Activated CD8-positive, alpha-beta memory T cell treated with anti-CD3 and anti-CD28 coated beads, Interleukin-2, amount 10 ng/mL, durations not matched to agents 7 days and 5 days (primary cell): ENCODE measurements around the gene TRABD. TPM values are rescaled to one million over a fixed set of nuclear protein-coding genes. Genes with fewer than 3 reads are reported as not detected.

Experiments
- ATAC-seq: fragments of 150-1000 bp; cut with Tn5 transposase; one replicate; pipeline ENCODE4 v1.10.0; 2021; ENCODE audit warnings: moderate library complexity
- CTCF ChIA-PET: fragments of 350-600 bp; sonication (Branson Sonifier 250); formaldehyde crosslinking; loops from one replicate; lab custom pipeline; 2021; ENCODE audit warnings: antibody characterized with exemption; lab: Charles Lee
- DNase-seq: peaks from one replicate; pipeline ENCODE4 v3.0.0-alpha.2; 2020
- H3K27ac Mint-ChIP-seq: one replicate; pipeline ENCODE4 v1.8.0; 2021; ENCODE audit warnings: mild to moderate bottlenecking, mixed read lengths
- H3K27me3 Mint-ChIP-seq: one replicate; pipeline ENCODE4 v1.8.0; 2021; ENCODE audit warnings: mixed read lengths
- H3K36me3 Mint-ChIP-seq: one replicate; pipeline ENCODE4 v1.8.0; 2021; ENCODE audit warnings: mild to moderate bottlenecking, mixed read lengths
- H3K4me1 Mint-ChIP-seq: one replicate; pipeline ENCODE4 v1.8.0; 2021; ENCODE audit warnings: mixed read lengths
- H3K4me3 Mint-ChIP-seq: one replicate; pipeline ENCODE4 v1.8.0; 2021; ENCODE audit warnings: mild to moderate bottlenecking, moderate library complexity, mixed read lengths
- H3K9me3 Mint-ChIP-seq: one replicate; pipeline ENCODE4 v1.8.0; 2022; ENCODE audit warnings: low read depth, mixed read lengths
- total RNA-seq, 2 experiments: library from RNA; stranded (reverse); gene quantifications; one replicate each; pipeline ENCODE4 v1.2.3, GENCODE V29; 2021

TRABD gene
- total RNA-seq, 2 experiments from 2014 or later, result 141 to 177 TPM

DNA sequence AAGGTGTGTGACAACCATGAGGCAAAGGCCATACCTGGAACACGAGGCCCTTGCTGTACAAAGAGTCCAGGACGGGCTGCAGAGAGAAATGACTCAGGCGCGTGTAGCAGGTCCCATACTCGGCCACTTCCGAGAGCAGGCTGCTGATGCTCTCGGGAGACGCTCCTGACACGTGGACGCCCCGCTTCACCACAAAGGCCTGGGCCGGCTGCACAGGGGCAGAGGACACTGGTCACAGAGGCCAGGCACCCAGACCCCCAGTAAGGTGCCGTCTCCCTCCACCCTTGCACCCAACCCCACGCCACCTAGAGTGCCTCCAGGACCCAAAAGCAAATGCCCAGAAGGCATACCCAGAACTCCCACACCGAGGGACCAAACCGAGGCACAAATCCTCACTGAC is 43.7 kb downstream of the TRABD start:
- DNase-seq (no peak), ATAC-seq (no peak)
- Mint-ChIP-seq H3K4me1 (no peaks in the 10 kb centered on the region), H3K4me3 (no peak overlapping the region), H3K27ac (no peak overlapping the region), H3K27me3 (no peaks in the 10 kb centered on the region), H3K36me3 (peaks cover 9% of the 10 kb centered on the region), H3K9me3 (no peaks in the 10 kb centered on the region)
- CTCF ChIA-PET, result no interaction called here

DNA sequence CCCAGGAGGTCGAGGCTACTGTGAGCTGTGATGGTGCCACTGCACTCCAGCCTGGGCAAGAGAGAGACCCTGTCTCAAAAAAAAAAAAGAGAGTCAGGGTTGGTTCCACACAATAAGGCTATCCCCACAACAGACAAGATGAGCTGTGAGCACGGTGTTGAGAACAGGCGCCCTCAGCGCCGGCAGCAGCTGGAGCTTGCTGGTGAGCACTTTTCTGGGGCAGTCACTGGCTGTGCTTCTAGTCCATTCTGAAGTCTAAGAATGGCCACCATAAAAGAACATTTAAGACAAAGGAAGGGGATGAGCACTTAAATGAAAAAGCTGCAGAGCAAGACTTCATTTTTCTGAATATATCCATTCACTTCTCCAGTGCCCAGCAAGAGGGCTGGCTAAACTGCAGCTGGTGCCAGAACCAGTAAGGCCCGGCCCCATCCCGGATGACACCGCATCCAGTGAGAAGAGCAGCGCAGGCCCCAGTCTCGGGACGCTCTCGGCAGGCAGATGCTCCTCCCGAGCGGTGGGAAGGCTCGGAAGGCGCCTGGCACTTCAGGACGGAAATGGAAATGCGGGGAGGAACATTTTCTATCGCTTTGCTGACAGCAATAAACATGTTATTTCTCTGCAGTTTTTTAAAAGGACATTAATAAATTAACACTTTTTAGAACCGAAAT is 46.9 kb downstream of the TRABD start:
- Mint-ChIP-seq H3K27ac (no peak overlapping the region), H3K27me3 (no peaks in the 10 kb centered on the region), H3K36me3 (peaks cover 17% of the 10 kb centered on the region), H3K4me3 (no peak overlapping the region), H3K9me3 (peaks cover 3% of the 10 kb centered on the region), H3K4me1 (peaks cover 9% of the 10 kb centered on the region)
- DNase-seq (no peak), ATAC-seq (no peak)
- CTCF ChIA-PET, result interaction anchor here (0.8 to 2.6 kb wide), 2 partner anchors 9 to 20 kb away, joined by 3 to 11 read pairs; no protein-coding TSS in a partner anchor

DNA sequence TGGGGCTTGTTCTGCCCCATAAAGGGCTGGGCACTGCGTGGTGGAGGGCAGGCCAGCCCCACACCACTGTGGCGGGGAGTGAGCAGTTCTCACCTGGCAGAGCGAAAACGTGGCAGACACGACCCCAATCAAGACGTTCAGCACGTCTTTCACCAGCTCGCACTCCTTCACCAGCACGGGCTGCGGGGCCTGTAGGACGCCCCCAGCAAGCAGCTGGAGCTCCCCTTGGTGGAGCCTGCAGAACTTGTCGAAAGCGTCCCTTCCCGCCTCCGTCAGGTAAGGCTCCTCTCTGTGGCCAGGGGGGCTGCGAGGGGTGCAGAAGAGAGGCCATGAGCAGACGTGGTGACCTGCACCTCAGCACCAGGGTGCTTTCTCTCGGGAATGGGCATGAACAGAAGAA is 47.5 kb downstream of the TRABD start:
- no peak for ATAC-seq
- peak overlapping the region; percentile 24 for H3K27ac Mint-ChIP-seq
- CTCF ChIA-PET, result interaction anchor here (0.8 to 2.6 kb wide), 2 partner anchors 8 to 20 kb away, joined by 3 to 11 read pairs; no protein-coding TSS in a partner anchor
- no peak overlapping the region for H3K4me3 Mint-ChIP-seq
- H3K4me1 Mint-ChIP-seq, result peaks cover 9% of the 10 kb centered on the region
- no peak for DNase-seq
- peaks cover 20% of the 10 kb centered on the region for H3K36me3 Mint-ChIP-seq
- H3K27me3 Mint-ChIP-seq, result no peaks in the 10 kb centered on the region
- H3K9me3 Mint-ChIP-seq, result peaks cover 3% of the 10 kb centered on the region

DNA sequence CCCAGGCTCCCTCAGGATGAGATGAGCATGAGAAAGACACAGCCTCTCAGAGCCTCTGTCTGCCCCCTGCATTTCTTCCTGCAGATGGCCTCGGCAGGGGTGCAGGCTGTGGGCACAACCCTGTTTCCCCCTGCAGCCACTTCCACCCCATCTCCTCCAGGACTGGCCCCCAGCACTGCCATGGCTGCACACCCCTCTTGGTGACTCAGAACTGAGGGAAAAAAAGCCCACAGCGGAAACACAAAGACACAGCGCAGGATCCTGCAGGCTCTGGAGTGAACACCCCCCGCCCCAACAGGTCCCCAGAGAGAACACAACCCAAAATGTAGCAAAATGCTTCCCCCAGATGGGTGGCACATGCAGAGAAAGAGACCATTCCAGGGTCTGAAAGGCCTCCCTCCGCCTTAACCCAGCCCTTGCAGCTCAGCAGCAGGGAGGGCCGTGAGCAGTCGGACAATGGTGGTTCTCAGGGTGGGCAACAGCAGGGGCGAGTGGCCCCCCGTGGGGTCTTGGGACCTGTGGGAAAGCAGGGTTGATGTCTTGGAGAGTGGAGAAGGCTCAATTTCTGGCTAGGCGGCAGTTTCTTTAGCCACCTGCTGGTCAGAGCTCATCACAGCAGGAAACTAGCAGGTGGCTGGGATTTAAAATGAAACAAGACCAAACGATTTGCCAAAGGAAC is 51.2 kb downstream of the TRABD start:
- peaks cover 21% of the 10 kb centered on the region for H3K4me1 Mint-ChIP-seq
- H3K27me3 Mint-ChIP-seq, result no peaks in the 10 kb centered on the region
- CTCF ChIA-PET, result interaction anchor here (0.6 to 3.5 kb wide), 7 partner anchors 14 to 148 kb away, joined by 3 to 13 read pairs (median 4); partner anchors contain the start of gene HDAC10
- H3K9me3 Mint-ChIP-seq, result peaks cover 3% of the 10 kb centered on the region
- no peak overlapping the region for H3K27ac Mint-ChIP-seq
- no peak overlapping the region for H3K4me3 Mint-ChIP-seq
- no peak for ATAC-seq
- DNase-seq, result no peak
- H3K36me3 Mint-ChIP-seq, result peaks cover 24% of the 10 kb centered on the region

DNA sequence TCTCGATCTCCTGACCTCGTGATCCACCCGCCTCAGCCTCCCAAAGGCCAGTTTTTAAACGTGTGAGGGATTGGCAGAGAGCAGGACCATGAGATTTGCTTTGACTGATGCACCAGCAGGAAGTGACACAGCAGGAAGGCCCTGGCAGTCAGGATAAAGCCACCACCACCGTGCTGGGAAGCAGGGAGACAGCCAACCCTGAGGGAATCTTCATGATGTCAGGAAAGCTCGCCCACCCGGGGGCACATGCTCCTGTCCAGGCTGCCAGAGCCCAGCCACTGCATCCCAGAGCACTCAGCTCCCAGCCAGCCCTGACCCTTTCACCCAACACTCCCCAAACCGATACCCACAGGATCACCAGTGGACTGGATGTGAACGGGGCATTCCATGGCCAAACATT is 53.0 kb downstream of the TRABD start:
- H3K27me3 Mint-ChIP-seq, result no peaks in the 10 kb centered on the region
- peaks cover 22% of the 10 kb centered on the region for H3K36me3 Mint-ChIP-seq
- DNase-seq (no peak), ATAC-seq (no peak)
- H3K4me1 Mint-ChIP-seq, result peaks cover 35% of the 10 kb centered on the region
- peaks cover 3% of the 10 kb centered on the region for H3K9me3 Mint-ChIP-seq
- CTCF ChIA-PET, result interaction anchor here (1.5 to 3.5 kb wide), 3 partner anchors 13 to 90 kb away, joined by 3 to 13 read pairs (median 5); partner anchors contain the start of gene HDAC10
- H3K27ac Mint-ChIP-seq, result no peak overlapping the region
- no peak overlapping the region for H3K4me3 Mint-ChIP-seq

DNA sequence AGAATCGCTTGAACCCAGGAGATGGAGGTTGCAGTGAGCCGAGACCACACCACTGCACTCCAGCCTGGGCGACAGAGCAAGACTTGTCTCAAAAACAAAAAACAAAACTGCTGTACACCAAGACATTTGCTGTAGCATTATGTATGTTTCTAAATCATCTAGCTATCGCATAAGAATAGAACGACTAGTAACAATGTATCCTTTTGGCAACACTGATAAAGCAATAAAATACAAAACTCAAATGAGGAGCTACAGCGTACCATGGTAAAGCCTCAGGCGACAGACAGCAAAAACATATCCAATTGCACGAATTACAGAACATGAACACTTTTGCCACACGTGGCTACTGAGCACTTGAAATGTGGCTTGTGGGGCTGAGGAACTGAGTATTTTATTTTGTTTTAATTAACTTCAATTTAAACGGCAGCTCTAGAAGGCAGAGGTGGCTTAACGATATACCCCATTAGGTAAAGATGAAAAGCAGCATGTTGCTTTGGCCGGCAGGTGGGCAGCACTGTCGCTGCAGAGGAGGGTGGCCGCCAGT is 56.8 kb downstream of the TRABD start:
- no peaks in the 10 kb centered on the region for H3K27me3 Mint-ChIP-seq
- DNase-seq, result no peak
- H3K9me3 Mint-ChIP-seq, result no peaks in the 10 kb centered on the region
- peak overlapping the region; percentile 90 for H3K4me3 Mint-ChIP-seq
- peak overlapping the region; percentile 99 for H3K27ac Mint-ChIP-seq
- peaks cover 14% of the 10 kb centered on the region for H3K36me3 Mint-ChIP-seq
- no peak for ATAC-seq
- H3K4me1 Mint-ChIP-seq, result peaks cover 41% of the 10 kb centered on the region
- CTCF ChIA-PET, result interaction anchor here (0.7 to 3.8 kb wide), 13 partner anchors 9 to 449 kb away, joined by 3 to 22 read pairs (median 4); partner anchors contain the start of gene HDAC10

DNA sequence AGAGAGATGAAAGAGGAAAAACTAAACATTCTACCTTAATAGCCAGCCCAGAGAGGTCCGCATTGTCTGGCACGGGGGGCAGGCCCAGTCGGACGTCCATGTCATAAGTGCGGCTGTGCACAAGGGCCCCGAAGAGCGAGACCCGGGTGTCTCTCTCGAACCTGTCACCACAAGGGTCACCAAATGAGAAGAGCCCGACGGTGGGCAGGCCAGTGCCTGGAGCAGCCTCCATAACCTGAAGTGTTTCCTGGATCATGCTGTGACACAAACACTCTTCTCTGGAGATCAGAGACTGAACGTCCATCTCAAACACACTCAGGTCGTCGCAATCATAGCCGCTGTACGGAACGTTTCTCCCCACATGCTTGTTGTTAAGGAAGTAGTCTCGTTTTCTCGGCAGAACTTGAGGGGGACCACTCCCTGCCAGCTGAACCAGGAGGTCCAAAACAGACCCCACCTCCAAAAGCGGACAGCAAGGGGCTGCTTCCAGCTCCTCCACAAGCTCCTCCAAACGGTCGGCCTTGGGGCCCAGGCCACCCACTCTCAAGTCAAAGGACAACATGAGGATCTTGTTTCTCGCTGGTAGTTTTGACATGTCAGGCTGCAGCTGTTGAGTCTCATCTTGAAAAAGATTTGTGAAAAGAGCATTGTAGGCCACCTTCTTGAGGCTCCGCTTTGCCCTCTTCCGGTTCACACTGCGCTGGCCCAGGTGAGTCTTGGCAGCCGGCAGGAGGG is 58.1 kb downstream of the TRABD start:
- H3K27me3 Mint-ChIP-seq, result no peaks in the 10 kb centered on the region
- ATAC-seq (no peak), DNase-seq (no peak)
- peaks cover 47% of the 10 kb centered on the region for H3K4me1 Mint-ChIP-seq
- peak overlapping the region; percentile 90 for H3K4me3 Mint-ChIP-seq
- H3K27ac Mint-ChIP-seq, result peak overlapping the region; percentile 99
- CTCF ChIA-PET, result interaction anchor here (0.5 to 3.8 kb wide), 17 partner anchors 9 to 329 kb away, joined by 3 to 22 read pairs (median 3); partner anchors contain the start of genes DENND6B and SCO2
- no peaks in the 10 kb centered on the region for H3K9me3 Mint-ChIP-seq
- peaks cover 14% of the 10 kb centered on the region for H3K36me3 Mint-ChIP-seq

DNA sequence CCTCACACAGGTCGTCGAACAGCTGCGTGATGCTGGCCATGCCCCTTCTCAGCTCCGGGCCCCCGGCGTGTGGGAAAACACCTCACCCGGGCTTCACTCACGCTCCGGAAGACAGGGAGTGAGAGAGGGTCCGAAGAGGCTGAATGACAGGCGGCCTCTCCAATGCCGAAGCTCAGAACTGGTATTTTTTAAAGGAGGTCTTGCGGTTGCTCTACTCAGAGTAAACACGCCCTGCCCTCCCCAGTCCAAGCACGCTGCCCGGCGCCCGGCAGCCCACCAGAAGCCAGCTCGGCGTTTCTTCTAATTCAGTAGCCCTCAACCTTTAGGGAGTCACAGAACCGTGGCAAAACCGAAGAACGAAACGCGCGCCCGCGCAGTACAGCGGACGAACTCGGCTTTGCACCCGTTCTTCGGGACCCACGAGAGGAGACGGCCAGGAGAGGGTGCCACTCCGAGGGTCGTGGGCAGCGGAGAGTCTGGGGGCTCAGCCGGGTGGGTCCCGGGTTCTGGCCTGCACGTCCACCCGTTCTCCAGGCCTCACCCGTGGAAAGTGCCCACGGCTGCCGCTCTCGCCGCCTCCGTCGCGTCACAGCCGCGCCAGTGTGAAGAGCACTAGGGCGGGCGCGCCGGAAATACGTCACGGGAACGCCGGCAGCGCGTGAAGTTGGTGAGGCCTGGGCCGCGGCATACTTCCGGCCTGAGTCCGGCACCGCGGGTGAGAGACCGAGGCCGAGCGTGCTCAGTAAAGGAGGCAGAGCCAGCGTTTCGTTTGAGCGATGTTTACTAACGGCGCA is 58.9 kb downstream of the TRABD start, which contains the start of gene TUBGCP6:
Gene TUBGCP6 (minus strand): TSS at position 604 of the 794 bp plus-strand sequence. CDS start 564 bp downstream, at position 40.
- ATAC-seq (peak; percentile 84), DNase-seq (peak; percentile 95)
- Mint-ChIP-seq H3K4me1 (peaks cover 46% of the 10 kb centered on the region), H3K4me3 (peak within 1 kb of the TSS; percentile 90), H3K9me3 (no peaks in the 10 kb centered on the region), H3K27me3 (no peaks in the 10 kb centered on the region), H3K27ac (peak within 1 kb of the TSS; percentile 99), H3K36me3 (peaks cover 14% of the 10 kb centered on the region)
- CTCF ChIA-PET, result interaction anchor here (0.8 to 3.8 kb wide), 16 partner anchors 8 to 330 kb away, joined by 3 to 22 read pairs (median 3); partner anchors contain the start of genes DENND6B and SCO2

DNA sequence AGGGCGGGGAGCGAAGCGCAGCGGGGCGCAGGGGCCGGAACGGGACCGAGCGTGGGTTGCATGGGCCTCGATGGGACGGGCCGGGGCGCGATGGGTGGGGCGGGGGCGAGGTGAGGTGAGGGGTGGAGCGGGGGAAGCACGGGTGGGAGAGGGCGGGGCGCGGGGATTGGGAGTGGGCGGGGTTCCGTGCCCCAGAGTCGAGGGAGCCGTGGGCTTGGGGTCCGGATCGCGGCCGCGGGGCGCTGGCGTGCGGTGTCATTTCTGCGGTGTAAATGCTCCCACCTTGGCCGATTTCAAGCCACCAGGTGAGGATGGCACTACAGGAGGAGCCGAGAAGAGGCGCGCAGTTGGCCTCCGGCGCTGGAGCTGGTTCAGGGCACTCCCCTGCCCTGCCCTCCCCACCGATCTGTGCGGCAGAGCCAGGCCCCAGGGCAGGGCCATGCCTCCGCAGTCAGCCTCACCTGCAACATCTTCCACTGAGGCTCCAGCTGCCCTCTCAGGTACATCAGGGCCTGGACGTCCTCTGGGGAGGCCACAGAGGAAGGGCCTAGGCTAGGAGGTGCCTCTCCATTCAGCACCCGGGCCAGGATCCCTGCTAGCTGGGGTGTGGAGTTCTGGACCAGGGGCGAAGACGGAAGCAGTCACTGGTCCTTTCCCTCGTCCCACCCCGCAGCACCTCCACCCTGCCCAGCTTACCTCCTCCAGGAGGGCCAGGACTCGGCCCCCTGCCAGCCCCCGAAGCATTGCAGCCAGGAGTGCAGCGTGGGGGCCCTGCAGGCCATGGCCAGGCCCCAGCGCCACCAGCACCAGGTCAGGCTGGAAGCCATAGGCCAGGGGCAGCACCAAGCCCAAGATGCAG is 59.7 kb downstream of the TRABD start:
- peaks cover 53% of the 10 kb centered on the region for H3K4me1 Mint-ChIP-seq
- CTCF ChIA-PET, result interaction anchor here (1.6 to 3.8 kb wide), 2 partner anchors 96 to 121 kb away, joined by 3 to 22 read pairs; no protein-coding TSS in a partner anchor
- H3K36me3 Mint-ChIP-seq, result peaks cover 10% of the 10 kb centered on the region
- H3K9me3 Mint-ChIP-seq, result no peaks in the 10 kb centered on the region
- no peaks in the 10 kb centered on the region for H3K27me3 Mint-ChIP-seq
- H3K4me3 Mint-ChIP-seq, result peak overlapping the region; percentile 90
- peak; percentile 4 for ATAC-seq
- H3K27ac Mint-ChIP-seq, result peak overlapping the region; percentile 99
- no peak for DNase-seq

DNA sequence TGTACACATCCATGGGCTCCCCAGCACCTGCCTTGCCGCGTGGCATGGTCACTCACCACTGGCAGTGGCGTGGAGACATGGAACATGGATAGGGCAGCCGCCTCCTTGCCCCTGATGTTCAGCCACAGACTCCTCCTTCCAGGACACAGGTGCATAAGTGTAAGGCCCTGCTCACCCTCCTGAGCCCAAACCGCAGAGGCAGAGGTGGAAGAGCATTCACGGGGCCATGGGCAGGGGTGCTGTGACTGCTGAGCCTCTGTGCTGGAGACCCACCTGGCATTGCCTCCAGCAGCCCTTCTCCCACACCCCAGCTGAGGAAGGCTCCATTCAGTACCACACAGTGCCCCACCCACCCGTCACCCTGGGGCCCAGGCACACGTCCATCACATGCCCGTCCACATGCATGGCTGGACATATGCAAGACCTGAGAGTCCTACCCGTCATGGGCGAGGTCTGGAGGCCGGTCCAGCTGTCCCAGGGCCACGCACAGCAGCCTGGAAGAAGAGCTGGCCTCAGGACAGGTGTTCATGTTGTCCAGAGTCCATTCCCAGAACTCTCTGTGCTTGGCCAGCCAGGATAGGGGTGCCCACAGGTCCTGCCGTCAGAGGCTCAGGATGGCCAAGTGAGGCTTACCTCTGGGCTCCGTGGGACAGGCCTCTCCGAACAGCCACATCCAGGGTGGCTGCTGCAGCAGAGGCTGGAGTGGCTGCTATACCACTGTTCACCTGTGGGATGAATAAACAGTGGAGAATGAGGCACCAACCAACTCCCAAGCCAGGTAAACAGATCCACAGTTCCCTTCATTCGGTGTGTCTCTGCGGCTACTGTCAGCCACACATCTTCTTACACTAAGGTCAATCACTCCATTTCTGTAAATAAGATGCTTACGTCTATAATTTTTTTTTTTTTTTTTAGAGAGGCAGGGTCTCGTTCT is 60.8 kb downstream of the TRABD start:
- DNase-seq, result no peak
- H3K36me3 Mint-ChIP-seq, result peaks cover 10% of the 10 kb centered on the region
- H3K4me3 Mint-ChIP-seq, result peak overlapping the region; percentile 90
- ATAC-seq, result no peak
- H3K9me3 Mint-ChIP-seq, result no peaks in the 10 kb centered on the region
- no peaks in the 10 kb centered on the region for H3K27me3 Mint-ChIP-seq
- H3K4me1 Mint-ChIP-seq, result peaks cover 49% of the 10 kb centered on the region
- peak overlapping the region; percentile 67 for H3K27ac Mint-ChIP-seq
- CTCF ChIA-PET, result interaction anchor here (1.6 kb wide), 2 partner anchors 10 to 119 kb away, joined by 3 read pairs; no protein-coding TSS in a partner anchor
